Activated CD4-positive, alpha-beta T cell treated with anti-CD3 and anti-CD28 coated beads, Interleukin-2, Interleukin-6, amounts not matched to agents 100 ng/mL and 50 ng/mL, durations not matched to agents 16 hours and 8 hours (primary cell): ENCODE results near the gene ACSS2.
"Not testable (repeated sequence)": the region's sequence is repeated elsewhere in the genome, so short reads cannot be mapped to it uniquely, and the experiment has no call there.

Source experiments
- DNase-seq: peaks from one replicate; pipeline ENCODE4 v3.0.0-alpha.2; 2020

Gene ACSS2

GRCh38 chr20:34875642-34876405, 588 bp upstream of the ACSS2 start:
- DNase-seq, result no peak

- DNase-seq, result no peak
These were observed 3.9 kb downstream of the ACSS2 start for GRCh38 chr20:34880215-34880850.

GRCh38 chr20:34880971-34881370, 4.6 kb downstream of the ACSS2 start:
- DNase-seq, result not testable (repeated sequence)

- no peak for DNase-seq
These were observed 5.3 kb downstream of the ACSS2 start for GRCh38 chr20:34881689-34882088.

DNA sequence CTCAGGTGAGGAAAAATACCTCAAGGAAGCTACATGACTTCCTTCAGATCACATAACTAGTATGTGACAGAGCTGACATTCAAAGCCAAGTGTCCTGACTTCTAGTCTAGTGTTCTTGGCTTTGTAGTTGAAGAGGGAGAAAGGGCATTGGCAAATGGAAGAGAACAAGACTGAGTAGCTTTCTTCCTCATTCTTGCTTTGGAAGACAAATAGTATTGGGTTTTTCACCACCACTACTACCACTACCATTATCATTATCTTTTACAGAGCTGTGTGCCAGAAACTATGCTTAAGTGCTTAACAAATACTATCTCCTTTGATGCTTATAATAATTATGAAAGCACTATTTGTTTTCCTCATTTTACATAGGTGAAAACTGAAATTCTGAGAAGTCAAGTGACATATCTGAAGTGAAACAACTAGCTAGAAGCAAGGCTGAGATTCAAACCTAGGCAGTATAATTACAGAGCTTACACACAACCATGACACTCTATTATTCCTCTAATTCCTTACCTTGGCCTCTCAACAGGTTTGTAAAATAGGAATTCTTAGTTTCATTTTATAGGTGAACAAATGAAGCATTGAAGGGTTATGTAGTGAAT, 6.8 kb downstream of the ACSS2 start:
- peak; percentile 13 for DNase-seq

DNA sequence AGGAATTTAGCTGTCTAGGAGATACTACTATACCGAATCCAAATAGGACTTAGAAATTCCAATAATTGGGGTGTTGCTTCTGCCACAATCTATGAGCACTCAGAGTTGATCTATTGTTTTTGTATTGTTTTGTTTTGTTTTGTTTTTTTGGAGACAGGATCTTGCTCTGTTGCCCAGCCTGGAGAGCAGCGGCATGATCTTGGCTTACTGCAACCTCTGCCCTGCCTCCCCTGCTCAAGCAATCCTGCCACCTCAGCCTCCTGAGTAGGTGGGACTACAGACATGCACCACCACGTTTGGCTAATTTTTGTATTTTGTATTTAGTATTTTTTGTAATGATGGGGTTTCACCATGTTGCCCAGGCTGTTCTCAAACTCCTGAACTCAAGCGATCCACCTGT, 7.4 kb downstream of the ACSS2 start:
- DNase-seq, result no peak

- DNase-seq, result no peak
These were observed 7.8 kb downstream of the ACSS2 start for GRCh38 chr20:34884260-34884659.

DNA sequence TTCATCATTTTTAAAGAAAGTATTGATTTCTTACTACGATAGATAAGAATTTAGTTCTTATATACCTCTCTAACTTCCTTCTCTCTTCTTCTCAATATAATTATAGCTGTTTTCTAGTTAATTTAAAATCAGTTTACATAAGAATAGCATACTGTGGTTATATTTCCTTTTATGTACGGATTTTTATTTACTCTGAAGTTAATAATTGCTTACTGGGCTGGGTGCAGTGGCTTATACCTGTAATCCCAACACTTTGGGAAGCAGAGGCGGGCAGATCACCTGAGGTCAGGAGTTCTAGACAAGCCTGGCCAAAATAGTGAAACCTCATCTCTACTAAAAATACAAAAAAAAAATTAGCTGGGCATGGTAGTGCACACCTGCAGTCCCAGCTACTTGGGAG, 9.7 kb downstream of the ACSS2 start:
- DNase-seq, result no peak

GRCh38 chr20:34887023-34887422, 10.6 kb downstream of the ACSS2 start:
- no peak for DNase-seq

DNA sequence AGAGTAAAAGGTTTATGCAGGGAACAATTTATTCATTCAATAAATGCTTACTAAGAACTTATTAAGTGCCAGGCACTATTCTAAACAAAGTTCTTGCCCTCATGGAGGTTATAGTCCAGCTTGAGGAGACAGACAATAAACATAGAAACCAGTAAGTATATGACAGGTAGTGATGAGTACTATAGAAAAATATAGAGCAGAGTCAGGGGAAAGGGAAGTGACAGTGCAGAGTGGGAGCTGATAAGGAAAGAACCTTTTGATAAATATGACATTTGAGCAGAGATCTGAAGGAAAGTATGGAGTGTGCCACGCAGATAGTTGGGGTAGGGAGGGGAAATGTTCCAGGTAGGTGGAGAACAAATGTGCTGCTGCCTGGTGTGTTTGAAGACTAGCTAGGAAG, 12.1 kb downstream of the ACSS2 start:
- DNase-seq, result no peak

GRCh38 chr20:34891166-34892062, 15.0 kb downstream of the ACSS2 start:
- DNase-seq, result peak; percentile 83

- DNase-seq, result no peak
These were observed 16.3 kb downstream of the ACSS2 start for GRCh38 chr20:34892671-34893070.

DNA sequence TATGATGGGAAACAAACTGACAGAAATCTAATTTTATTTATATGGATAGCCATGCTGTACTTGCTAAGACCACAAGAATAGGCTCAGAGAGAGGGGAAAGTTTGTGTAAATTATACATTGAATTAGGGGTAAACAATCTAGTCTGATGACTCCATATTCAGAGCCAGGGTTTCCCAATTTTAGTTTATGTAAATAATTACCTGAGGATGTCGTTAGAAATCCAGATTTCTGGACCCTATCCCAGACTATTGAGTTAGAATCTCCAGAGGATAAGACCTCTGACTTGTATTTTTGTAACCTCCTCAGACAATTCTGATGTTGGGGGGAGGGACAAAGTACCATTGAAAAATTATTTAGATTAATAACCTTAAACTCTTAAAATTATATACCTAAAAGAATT, 18.3 kb downstream of the ACSS2 start:
- no peak for DNase-seq

DNA sequence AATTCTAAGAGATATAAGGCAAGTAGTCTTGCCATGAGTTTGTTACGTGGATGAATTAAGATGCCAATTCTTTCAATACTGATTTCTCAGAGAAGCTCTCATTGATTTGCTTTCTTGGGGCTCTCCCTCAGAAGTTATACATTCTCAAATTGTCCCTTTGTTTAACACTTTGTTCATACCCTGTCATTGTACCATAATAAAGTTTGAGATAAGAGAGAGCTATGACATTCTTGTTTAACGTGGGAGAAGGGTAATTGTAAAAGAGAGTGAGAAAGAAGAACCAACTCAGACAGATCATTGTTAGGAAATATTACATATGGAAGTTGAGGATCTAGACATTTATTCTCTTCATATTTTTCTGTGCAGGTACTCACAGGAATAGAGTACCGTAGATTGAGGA, 19.1 kb downstream of the ACSS2 start:
- no peak for DNase-seq

DNA sequence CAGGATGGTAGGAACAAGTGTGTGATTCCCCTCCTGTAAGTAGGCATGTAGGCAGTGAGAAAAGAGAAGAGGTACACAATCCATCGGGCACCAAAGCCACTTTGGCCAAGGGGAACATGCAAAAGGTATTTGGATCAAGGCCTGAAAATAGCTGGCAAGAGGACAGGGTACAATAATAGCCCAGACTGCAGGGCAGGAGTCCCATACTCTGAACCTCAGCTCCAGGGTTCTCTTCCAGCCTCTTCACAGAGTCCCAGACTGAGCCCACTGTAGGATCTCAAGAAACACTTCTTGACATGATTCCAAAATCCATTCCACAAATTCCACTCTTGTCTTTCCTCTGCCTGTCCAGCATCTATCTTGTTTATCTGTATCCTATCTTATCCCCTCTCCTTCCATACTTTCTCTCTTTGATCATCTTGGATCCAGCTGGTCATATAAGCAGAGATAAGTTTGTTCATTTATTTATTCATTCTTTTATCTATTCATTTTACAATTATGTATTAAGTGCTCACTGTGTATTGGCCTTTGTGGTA, 19.7 kb downstream of the ACSS2 start:
- DNase-seq, result no peak

- DNase-seq, result not testable (repeated sequence)
These were observed 21.7 kb downstream of the ACSS2 start for GRCh38 chr20:34898129-34898528.

DNA sequence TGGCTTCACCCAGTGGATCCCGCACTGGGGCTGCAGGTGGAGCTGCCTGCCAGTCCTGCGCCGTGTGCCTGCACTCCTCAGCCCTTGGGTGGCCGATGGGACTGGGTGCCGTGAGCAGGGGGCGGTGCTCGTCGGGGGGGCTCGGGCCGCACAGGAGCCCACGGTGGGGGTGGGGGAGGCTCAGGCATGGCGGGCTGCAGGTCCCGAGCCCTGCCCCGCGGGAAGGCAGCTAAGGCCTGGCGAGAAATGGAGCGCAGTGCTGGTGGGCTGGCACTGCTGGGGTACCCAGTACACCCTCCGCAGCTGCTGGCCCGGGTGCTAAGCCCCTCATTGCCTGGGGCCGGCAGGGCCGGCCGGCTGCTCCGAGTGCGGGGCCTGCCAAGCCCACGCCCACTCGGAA, 22.3 kb downstream of the ACSS2 start:
- not testable (repeated sequence) for DNase-seq

DNA sequence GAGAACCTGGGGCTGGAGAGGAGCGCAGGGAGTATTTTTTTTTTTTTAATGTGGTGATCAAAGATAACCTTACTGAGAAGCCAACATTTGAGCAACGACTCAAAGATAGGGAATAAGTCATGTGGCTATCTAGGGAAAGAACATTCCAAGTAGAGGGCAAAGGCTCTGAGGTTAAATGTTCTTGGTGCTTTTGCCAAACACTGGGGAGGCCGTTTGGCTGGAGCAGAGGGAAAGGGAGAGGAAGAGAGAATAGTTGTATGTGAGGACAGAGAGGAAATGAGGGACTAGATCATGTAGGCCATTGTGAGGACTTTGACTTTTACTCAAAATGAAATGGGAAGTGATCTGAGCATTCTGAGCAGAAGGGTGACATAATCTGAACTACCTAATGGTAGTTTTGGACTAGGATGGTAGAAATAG, 27.8 kb downstream of the ACSS2 start:
- no peak for DNase-seq

GRCh38 chr20:34907616-34908469, 31.4 kb downstream of the ACSS2 start:
- DNase-seq, result no peak

DNA sequence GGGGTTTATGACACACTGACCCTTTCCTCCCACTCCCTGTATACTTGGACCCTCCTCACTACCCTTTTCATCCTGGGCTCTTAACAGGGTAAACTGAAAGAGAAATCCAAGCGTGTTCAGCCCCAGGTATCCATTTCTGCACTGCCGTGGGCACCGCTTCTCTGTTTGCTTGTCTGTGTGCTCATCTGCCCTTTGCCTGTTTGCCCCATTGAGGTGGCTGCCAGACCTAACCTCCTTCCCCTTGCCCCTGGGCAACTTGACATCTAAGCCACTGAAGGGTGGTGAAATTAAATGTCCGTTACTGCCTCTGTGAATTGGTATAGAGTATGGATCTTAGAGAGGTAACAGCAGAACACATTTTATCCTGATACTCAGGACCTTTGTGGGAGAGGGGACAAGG, 38.7 kb downstream of the ACSS2 start:
- no peak for DNase-seq

DNA sequence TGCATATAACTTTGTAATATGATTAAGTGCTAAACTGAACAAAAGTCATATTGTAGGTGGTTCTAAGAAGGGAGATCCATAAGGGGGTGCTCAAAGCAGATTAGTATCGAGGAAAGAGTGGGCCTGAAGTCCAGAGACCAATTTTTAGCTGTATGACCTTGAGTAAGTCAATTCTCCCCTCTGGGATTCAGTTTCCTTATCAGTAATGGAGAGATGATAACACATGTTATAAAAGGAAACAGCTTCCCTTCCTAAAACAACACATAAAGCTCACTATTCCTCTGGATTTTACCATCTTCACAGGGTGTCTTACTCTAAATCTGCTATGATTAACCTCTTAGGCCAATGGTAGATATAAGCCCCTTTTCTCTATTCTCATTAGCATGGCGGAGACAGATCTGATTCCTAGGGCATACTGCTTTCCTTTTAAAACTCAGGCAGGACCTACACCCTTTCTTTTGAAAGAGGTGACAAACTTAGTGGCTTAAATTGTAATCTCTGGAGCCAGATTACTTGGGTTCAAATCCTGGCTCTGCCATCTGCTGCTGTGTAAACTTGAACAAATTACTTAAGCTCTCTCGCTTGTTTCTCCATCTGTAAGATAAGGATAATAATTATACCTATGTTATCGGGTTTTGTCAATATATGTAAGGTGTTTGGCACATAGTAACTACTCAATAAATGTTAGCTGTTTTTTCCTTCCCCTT, 39.5 kb downstream of the ACSS2 start:
- no peak for DNase-seq
